GM19395 (cell line): ENCODE results near the gene MAML1.
A peak's percentile ranks its signal among the peaks of the same experiment; 100 is the strongest.

ENCODE experiments used
- ATAC-seq: cut with Tn5 transposase; IDR thresholded peaks from one replicate; pipeline ENCODE4 v1.9.1; 2021; ENCODE audit warnings: mild to moderate bottlenecking, moderate library complexity; ENCODE audit not compliant: unreplicated experiment

Gene MAML1

DNA sequence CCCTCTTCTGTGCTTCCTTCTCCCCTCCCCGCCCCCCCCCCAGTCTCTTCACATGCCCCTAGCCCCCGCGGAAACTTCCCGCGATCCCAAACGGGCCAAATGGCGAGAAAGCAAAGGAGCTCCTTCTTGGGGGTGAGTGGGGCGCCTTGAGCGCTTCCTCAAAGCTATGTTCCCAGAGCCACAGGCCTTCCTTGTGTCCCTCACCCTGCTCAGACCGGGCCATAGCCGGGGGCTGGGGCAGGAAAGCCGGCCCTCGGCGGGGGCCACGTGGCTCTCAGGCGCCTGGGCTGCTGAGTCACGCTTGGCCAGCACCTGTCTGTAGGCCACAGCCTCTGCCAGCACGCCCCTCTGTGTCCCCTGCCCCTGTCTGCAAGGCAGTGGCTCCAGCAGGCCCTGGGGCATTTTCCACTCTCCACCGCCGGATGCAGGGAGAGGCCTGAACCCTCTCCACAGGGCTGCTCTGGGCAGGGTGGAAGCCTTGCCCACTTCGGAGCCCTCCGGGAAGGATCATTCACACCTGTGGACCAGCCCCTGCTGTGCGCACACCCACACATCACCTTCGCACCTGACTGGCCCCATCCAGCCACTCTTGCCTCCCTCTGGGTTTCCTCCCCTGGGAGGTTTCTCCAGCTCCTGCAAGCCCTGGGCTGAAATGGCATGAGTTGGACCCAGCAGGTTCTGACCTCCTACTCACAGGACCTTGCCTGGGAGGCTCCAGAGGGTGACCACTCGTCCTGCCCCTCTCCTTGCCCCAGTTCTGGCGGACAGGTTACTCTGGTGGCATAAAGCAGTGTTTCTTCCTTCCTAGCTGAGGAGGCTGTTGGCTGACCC, 86.9 kb downstream of the MAML1 start:
- ATAC-seq = no peak

DNA sequence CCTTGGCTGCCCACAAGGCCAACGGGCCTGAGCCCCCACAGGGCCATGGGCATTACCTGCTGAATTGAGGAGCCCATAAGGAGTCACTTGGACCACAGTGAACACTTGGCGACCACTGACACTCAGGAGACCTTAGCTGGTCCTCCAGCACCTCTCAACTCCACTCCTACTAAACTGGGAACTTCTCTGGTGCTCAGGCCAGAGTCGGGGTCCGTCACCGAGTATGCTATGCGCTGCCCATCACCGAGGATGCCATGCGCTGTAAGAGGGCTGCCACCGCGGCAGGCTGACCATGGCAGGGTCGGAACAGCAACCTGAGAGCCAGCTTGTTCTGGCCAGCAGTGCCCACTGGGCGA, 87.5 kb downstream of the MAML1 start:
- ATAC-seq = no peak

DNA sequence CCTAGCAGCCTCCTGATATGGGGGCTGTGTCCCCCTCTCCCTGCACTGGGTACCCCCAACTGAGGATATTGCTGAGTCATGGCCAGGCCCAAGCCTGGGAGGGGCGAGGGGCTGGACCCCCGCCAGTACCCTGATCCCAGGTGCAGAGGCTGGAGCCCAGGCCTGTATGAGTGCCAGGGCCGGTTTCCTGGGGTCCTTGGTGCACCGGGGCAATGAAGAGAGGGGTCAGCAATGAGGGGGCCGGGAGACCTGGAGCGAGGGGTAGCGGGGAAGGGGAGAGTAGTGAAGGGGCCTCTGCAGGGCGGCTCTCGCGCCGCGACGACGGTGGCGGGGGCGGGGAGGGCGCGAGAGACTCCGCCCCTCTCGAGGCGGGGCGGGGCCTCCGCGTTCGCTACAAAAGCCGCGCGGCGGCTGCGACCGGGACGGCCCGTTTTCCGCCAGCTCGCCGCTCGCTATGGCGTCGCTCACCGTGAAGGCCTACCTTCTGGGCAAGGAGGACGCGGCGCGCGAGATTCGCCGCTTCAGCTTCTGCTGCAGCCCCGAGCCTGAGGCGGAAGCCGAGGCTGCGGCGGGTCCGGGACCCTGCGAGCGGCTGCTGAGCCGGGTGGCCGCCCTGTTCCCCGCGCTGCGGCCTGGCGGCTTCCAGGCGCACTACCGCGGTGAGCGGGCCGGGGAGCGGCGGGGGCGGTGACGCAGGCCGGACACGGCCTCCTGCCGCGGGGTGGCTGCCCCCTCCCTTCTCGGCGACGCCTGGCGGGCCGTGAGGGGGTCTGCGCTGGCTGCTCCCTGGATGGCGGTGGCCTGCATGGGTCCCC, 88.1 kb downstream of the MAML1 start, which contains the start of gene SQSTM1:
Gene SQSTM1 (plus strand): TSS at position 423 of the 815 bp plus-strand sequence. CDS start 32 bp downstream, at position 455.
- peak; percentile 31 for ATAC-seq

DNA sequence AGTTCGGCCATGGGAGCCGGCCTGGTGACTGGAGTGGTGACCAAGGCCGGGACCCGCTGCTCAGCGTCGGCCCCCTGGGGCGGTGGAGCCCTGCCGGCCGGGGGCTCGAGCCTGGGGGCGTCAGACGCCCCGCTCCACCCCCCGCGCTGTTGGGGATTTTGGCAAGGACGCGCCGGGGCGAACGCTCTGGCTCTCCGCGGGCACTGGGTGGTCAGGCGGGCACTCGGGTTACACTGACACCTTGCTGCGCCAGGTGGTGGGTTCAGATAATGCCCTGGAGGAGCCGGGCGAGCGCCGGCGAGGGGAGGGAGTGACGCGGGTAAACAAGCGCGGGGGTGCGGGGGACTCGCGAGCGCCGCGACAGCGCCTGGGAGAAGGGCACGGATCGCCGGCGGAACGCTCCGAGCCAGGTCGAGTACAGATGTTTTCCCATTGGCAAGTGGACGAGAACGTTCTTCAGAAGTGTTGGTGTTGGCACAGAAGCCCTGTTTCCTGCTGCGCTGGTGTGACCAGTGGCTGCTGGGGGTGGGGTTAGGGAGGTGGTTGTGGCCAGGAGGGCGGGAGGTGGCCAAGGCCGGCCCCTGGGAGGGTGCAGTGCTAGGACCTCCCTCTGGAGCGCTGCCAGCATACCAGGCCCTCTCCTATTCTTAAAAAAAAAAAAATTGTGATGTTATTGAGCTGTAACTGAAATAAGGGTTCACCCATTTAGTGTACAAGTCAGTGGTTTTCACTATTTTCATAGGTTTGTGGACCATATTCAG, 88.9 kb downstream of the MAML1 start:
- peak; percentile 58 for ATAC-seq

DNA sequence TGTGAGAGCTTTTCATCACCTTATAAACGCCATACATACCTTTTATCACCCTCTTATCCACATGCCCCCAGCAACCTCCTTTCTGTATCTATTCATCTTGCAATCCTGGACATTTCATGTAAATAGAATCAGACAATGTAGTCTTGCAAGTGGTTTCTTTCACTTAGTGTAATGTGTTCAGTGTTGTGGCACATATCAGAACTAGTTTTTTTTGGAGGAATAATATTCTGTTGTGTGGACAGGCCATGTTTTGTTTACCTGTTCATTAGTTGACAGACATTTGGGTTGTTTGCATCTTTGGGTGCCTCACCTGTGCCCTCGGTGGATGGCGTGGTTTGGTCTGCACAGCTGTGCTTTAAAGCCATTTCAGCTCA, 89.4 kb downstream of the MAML1 start:
- ATAC-seq = no peak

DNA sequence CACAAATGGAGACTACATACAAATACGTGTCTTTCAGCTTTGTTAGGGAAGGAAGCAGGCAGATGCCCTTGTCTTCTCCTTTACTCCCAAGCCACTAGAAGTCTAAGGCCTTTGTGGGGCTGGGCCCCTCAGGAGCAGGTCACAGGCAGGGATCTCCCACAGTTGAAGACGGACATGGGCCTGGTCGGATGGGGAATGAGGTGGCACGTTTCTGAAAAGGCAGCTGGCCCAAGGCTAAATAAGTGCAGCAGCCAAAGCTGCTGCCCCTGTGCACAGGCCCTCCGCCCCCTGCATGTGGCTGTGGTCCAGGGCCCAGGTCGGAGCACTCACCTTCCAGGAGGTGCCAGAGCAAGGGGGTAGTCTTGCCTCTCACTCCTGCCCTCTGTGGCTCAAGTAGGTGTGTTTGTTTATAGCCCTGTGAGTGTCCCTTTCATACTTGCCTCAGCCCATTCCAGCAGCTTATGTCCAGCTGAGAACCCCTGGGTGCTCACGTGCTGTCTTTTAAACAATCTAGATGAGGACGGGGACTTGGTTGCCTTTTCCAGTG, 89.9 kb downstream of the MAML1 start:
- ATAC-seq = no peak

DNA sequence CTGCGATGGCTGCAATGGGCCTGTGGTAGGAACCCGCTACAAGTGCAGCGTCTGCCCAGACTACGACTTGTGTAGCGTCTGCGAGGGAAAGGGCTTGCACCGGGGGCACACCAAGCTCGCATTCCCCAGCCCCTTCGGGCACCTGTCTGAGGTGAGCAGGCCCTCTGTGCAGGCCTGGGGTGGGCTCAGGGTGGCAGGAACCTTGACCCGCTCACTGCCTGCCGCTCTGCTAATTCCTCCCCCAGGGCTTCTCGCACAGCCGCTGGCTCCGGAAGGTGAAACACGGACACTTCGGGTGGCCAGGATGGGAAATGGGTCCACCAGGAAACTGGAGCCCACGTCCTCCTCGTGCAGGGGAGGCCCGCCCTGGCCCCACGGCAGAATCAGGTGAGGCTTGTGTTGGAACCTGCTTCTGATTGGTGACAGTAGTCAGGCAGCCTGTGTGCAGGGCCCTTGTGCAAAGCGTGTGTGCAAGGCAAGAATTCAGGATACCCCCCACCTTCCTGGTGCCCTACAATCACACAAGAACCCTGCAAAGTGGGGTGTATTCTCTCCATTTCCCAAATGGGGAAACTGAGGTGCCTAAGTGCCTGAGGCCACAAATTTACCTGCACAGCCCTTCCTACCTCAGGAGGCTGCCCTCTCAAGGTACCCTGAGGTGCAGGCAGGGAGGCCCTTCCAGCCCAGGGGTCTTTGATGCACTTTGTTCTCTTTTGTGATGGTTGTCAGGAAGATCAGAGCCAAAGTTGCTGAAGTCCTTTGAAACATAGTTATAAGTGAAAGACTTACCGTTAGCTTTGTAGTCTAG, 91.5 kb downstream of the MAML1 start:
- ATAC-seq = no peak

DNA sequence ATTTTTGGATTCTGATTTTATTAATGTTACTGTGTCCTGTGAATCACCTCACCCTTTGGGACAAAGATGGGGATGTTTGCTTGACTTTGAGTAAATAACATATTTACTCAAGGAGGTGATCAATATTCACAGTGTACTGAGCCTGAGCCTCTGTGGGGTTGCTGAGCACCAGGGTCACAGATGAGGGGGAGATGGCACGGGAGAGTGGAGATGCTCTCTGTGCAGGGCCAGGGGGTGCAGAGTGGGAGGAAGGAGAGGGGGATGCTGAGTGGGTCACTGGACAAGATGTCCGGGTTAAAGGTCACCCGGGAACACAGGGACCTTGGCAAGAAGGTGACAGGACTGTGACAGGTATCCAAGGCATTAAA, 92.1 kb downstream of the MAML1 start:
- no peak for ATAC-seq

DNA sequence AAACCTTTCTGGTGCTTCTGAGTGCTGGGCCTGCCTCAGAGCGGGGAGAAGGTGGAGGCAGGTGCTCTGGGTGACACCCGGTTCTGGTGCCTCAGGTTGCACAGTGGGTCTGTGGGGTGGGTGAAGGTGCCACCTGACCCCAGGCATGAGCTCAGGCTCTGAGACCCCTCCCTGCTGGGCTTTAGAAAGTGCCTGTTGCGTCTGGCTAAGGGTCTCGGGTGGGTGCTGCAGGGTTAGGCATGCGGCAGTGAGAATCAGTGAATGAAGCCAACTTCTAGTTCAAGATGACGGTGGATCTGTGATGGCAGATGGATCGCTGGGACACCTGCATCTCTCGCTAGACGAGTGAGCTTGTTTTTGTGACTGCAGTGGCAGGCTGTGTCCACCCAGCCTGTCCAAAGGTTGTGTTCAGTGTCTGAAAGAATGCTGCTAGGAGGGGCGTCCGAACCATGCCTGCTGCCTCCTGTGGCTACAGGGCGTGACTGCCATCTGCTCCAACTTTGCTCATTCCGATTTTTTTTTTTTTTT, 93.1 kb downstream of the MAML1 start:
- ATAC-seq = no peak
